Subcutaneous abdominal adipose tissue (tissue), 5 donors: ENCODE measurements around the gene TMEM131.

Experiments
- H3K27ac ChIP-seq: one replicate; pipeline ENCODE4 v1.7.0; 2013; ENCODE audit warnings: low read depth, mild to moderate bottlenecking, inconsistent platforms, low read length, moderate library complexity
- H3K27me3 ChIP-seq, 5 donors: one replicate each; pipeline ENCODE4 v1.7.0; 2013; ENCODE audit warnings: low read length in 5 of 5, inconsistent platforms in 1 of 5; ENCODE audit not compliant: control insufficient read depth in 5 of 5, insufficient read depth in 4 of 5
- H3K36me3 ChIP-seq, 5 donors: one replicate each; pipeline ENCODE4 v1.7.0; 2013; ENCODE audit warnings: low read length in 5 of 5; ENCODE audit not compliant: control insufficient read depth in 5 of 5, insufficient read depth in 5 of 5
- H3K4me1 ChIP-seq, 5 donors: one replicate each; pipeline ENCODE4 v1.7.0; 2013; ENCODE audit warnings: low read length in 5 of 5, mild to moderate bottlenecking in 3 of 5, moderate library complexity in 1 of 5; ENCODE audit not compliant: control insufficient read depth in 5 of 5, insufficient read depth in 5 of 5
- H3K4me3 ChIP-seq, 5 donors: one replicate each; pipeline ENCODE4 v1.7.0; 2013; ENCODE audit warnings: low read length in 5 of 5, low read depth in 1 of 5
- H3K9ac ChIP-seq, 5 donors: one replicate each; pipeline ENCODE4 v1.7.0; 2013; ENCODE audit warnings: low read length in 5 of 5, mild to moderate bottlenecking in 4 of 5, moderate library complexity in 3 of 5
- H3K9me3 ChIP-seq, 5 donors: one replicate each; pipeline ENCODE4 v1.7.0; 2013; ENCODE audit warnings: low read length in 5 of 5; ENCODE audit not compliant: control insufficient read depth in 5 of 5
- donor health status: healthy.
- donor health status: healthy.
- donor health status: healthy.
- donor health status: healthy.
- donor health status: healthy.

TMEM131 gene

GRCh38 chr2:97707362-97708047 lies 288.2 kb downstream of the TMEM131 start:
- Histone ChIP-seq H3K36me3 (no peaks in the 10 kb centered on the region), H3K27me3 (peaks cover 2 to 11% (median 3%) of the 10 kb centered on the region in 5 donors), H3K4me1 (peaks cover 0 to 3% (median 0%) of the 10 kb centered on the region in 5 donors), H3K4me3 (no peak overlapping the region), H3K9me3 (no peaks in the 10 kb centered on the region), H3K9ac (no peak overlapping the region), H3K27ac (no peak overlapping the region)

- no peak overlapping the region for H3K4me3 ChIP-seq
Observed at GRCh38 chr2:97706708-97707345, 288.9 kb downstream of the TMEM131 start.

More at GRCh38 chr2:97706708-97707345, 288.9 kb downstream of the TMEM131 start:
- peaks cover 2 to 11% (median 3%) of the 10 kb centered on the region in 5 donors for H3K27me3 ChIP-seq
- H3K9ac ChIP-seq, result no peak overlapping the region
- H3K4me1 ChIP-seq, result peaks cover 0 to 3% (median 0%) of the 10 kb centered on the region in 5 donors
- H3K9me3 ChIP-seq, result no peaks in the 10 kb centered on the region
- H3K27ac ChIP-seq, result no peak overlapping the region
- H3K36me3 ChIP-seq, result no peaks in the 10 kb centered on the region
